NT2/D1 (cell line): ENCODE measurements around the gene CD44.

Experiments used
- DNase-seq: peaks from one replicate; pipeline ENCODE4 v3.0.0-alpha.2; 2011; ENCODE audit warnings: low read depth, low spot score
- H3K27me3 ChIP-seq: 2 replicates; pipeline ENCODE4 v1.6.0; 2011; ENCODE audit warnings: mild to moderate bottlenecking; ENCODE audit not compliant: insufficient read length, insufficient read depth
- H3K36me3 ChIP-seq: 2 replicates; pipeline ENCODE4 v1.6.1; 2011; ENCODE audit warnings: mild to moderate bottlenecking, low read length, mixed read lengths; ENCODE audit not compliant: insufficient read depth, insufficient read length
- H3K4me1 ChIP-seq: 2 replicates; pipeline ENCODE4 v1.5.1; 2011; ENCODE audit not compliant: insufficient read depth, insufficient read length
- H3K4me3 ChIP-seq: 2 replicates; pipeline ENCODE4 v1.5.1; 2011; ENCODE audit warnings: low read depth; ENCODE audit not compliant: insufficient read length
- H3K9ac ChIP-seq: 2 replicates; pipeline ENCODE4 v1.6.0; 2011; ENCODE audit warnings: low read depth; ENCODE audit not compliant: insufficient read length
- H3K9me3 ChIP-seq: 2 replicates; pipeline ENCODE4 v1.5.1; 2011; ENCODE audit warnings: mild to moderate bottlenecking, low read length; ENCODE audit not compliant: insufficient read depth
- SUZ12 ChIP-seq: IDR thresholded peaks from 2 replicates; pipeline ENCODE4 v1.6.1; 2011; ENCODE audit not compliant: insufficient read length, insufficient read depth; ENCODE audit errors: extremely low read depth
- YY1 ChIP-seq: IDR thresholded peaks from 2 replicates; pipeline ENCODE4 v1.6.1; 2011; ENCODE audit not compliant: insufficient read length, insufficient read depth
- ZNF274 ChIP-seq: IDR thresholded peaks from 2 replicates; pipeline ENCODE4 v1.6.1; 2011; ENCODE audit warnings: mild to moderate bottlenecking, low read depth, low read length

CD44 gene

DNA sequence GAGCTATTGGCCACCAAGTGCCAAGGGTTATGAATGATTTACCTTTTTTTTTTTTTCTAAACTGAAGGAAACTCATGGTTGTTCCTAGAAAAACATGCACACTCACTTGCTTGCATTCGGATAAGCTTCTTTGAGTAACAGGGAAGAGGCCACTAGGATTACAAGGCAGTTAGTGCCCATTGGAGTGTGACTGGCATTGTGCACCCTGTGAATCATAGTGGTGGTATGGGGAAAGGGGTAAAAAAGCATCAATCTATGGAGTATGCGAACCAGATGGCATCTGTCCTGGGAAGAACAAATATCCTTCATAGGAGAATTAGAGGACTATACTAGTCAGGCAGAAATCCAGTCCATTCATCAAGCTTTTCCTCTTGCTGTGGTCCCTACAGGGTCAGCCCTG is 24.2 kb downstream of the CD44 start:
- no peaks in the 10 kb centered on the region for H3K27me3 ChIP-seq
- H3K9me3 ChIP-seq = no peaks in the 10 kb centered on the region
- no peak overlapping the region for H3K4me3 ChIP-seq
- no peak for TF ChIP-seq ZNF274
- H3K36me3 ChIP-seq = peaks cover 15% of the 10 kb centered on the region
- no peak for DNase-seq
- no peak overlapping the region for H3K9ac ChIP-seq
- H3K4me1 ChIP-seq = peaks cover 3% of the 10 kb centered on the region

GRCh38 chr11:35163702-35164496 is 24.9 kb downstream of the CD44 start:
- H3K36me3 ChIP-seq = peaks cover 9% of the 10 kb centered on the region
- no peak overlapping the region for H3K9ac ChIP-seq
- no peak overlapping the region for H3K4me3 ChIP-seq
- DNase-seq = no peak
- TF ChIP-seq ZNF274 (no peak), SUZ12 (no peak), YY1 (no peak)
- H3K27me3 ChIP-seq = no peaks in the 10 kb centered on the region
- no peaks in the 10 kb centered on the region for H3K9me3 ChIP-seq
- no peaks in the 10 kb centered on the region for H3K4me1 ChIP-seq

- Histone ChIP-seq H3K9ac (no peak overlapping the region), H3K9me3 (no peaks in the 10 kb centered on the region), H3K4me1 (no peaks in the 10 kb centered on the region), H3K4me3 (no peak overlapping the region), H3K27me3 (no peaks in the 10 kb centered on the region), H3K36me3 (peaks cover 4% of the 10 kb centered on the region)
- TF ChIP-seq SUZ12 = no peak
- no peak for TF ChIP-seq ZNF274
- TF ChIP-seq YY1 = no peak
- no peak for DNase-seq
Observed at GRCh38 chr11:35165030-35165422, 26.1 kb downstream of the CD44 start.

GRCh38 chr11:35165423-35166368 is 26.7 kb downstream of the CD44 start:
- Histone ChIP-seq H3K9me3 (no peaks in the 10 kb centered on the region), H3K4me1 (no peaks in the 10 kb centered on the region), H3K9ac (no peak overlapping the region), H3K36me3 (peaks cover 2% of the 10 kb centered on the region), H3K27me3 (no peaks in the 10 kb centered on the region), H3K4me3 (no peak overlapping the region)
- DNase-seq = no peak
- TF ChIP-seq SUZ12 = no peak
- TF ChIP-seq YY1 = no peak
- no peak for TF ChIP-seq ZNF274

- Histone ChIP-seq H3K4me3 (no peak overlapping the region), H3K36me3 (peaks cover 8% of the 10 kb centered on the region), H3K9me3 (no peaks in the 10 kb centered on the region), H3K27me3 (no peaks in the 10 kb centered on the region), H3K9ac (no peak overlapping the region), H3K4me1 (no peaks in the 10 kb centered on the region)
- no peak for TF ChIP-seq YY1
- TF ChIP-seq ZNF274 = no peak
- TF ChIP-seq SUZ12 = no peak
- no peak for DNase-seq
Observed at GRCh38 chr11:35166369-35167360, 27.7 kb downstream of the CD44 start.

DNA sequence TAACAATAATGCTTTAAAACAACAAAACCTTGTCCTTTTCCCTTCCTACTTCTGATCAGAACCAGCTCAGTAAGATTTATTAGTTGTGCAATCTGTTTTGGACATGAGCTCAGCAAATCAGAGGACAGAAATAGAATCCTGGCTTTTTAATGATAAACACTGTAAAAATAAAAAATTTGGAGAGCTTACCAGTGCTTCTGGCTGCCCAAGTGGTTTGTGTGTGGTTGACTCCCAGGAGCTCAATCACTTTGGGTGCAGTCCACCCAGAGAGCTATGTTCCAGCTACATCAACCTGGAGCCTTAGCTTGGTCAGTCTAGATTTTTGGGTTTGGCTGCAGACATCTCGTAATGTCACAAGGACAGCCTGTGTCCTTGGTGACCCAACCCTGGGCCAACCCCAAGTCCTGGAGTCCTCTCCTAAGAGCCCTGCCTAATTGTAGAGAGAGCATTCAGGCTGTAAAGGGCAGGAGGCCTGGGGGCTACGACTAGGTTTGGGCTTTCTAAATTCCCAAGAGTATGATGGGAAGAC is 28.5 kb downstream of the CD44 start:
- no peaks in the 10 kb centered on the region for H3K27me3 ChIP-seq
- TF ChIP-seq YY1 = no peak
- TF ChIP-seq SUZ12 = no peak
- no peak for TF ChIP-seq ZNF274
- DNase-seq = no peak
- H3K9me3 ChIP-seq = no peaks in the 10 kb centered on the region
- no peaks in the 10 kb centered on the region for H3K4me1 ChIP-seq
- peaks cover 8% of the 10 kb centered on the region for H3K36me3 ChIP-seq
- no peak overlapping the region for H3K9ac ChIP-seq
- no peak overlapping the region for H3K4me3 ChIP-seq

- Histone ChIP-seq H3K4me1 (no peaks in the 10 kb centered on the region), H3K9ac (no peak overlapping the region), H3K4me3 (no peak overlapping the region), H3K36me3 (peaks cover 8% of the 10 kb centered on the region), H3K27me3 (no peaks in the 10 kb centered on the region), H3K9me3 (no peaks in the 10 kb centered on the region)
- DNase-seq = no peak
- TF ChIP-seq ZNF274 = no peak
- TF ChIP-seq SUZ12 = no peak
- TF ChIP-seq YY1 = no peak
Observed at GRCh38 chr11:35168671-35169070, 29.7 kb downstream of the CD44 start.
